Sigmoid colon (tissue), 7 donors: ENCODE results near the gene C11orf21. TPM values are rescaled to one million over a fixed set of nuclear protein-coding genes. Genes with fewer than 3 reads are reported as not detected.
A peak's percentile ranks its signal among the peaks of the same experiment; 100 is the strongest.

Source experiments
- DNase-seq: peaks from one replicate; pipeline ENCODE4 v3.0.0-alpha.2; 2019
- H3K27ac ChIP-seq, 4 donors: fragments of 200-600 bp; sonication (generic); one replicate each; pipeline ENCODE4 v1.5.1; 2016 to 2019; ENCODE audit warnings: mild to moderate bottlenecking in 1 of 4
- H3K27me3 ChIP-seq, 3 donors: fragments of 200-600 bp; sonication (generic); one replicate each; pipeline ENCODE4 v1.5.1; 2019; ENCODE audit warnings: mild to moderate bottlenecking in 1 of 3
- H3K36me3 ChIP-seq, 4 donors: fragments of 200-600 bp; sonication (generic); one replicate each; pipeline ENCODE4 v1.5.1; 2016 to 2019
- H3K4me1 ChIP-seq, 4 donors: fragments of 200-600 bp; sonication (generic); one replicate each; pipeline ENCODE4 v1.5.1; 2017 to 2019
- H3K4me3 ChIP-seq, 4 donors: fragments of 200-600 bp; sonication (generic); one replicate each; pipeline ENCODE4 v1.5.1; 2017 to 2019; ENCODE audit warnings: mild to moderate bottlenecking in 2 of 4, moderate library complexity in 1 of 4
- H3K9me3 ChIP-seq, 4 donors: fragments of 200-600 bp in 3 of 4; sonication (generic) in 3 of 4; one replicate each; pipeline versions ENCODE4 v1.5.1 to v1.6.1; 2013 to 2019
- EP300 ChIP-seq, 4 donors: sonication (generic); formaldehyde crosslinking; IDR thresholded peaks; one replicate each; pipeline ENCODE4 v1.6.1; 2017; ENCODE audit warnings: antibody characterized with exemption in 4 of 4
- POLR2A ChIP-seq, 2 donors: fragments of 450-650 bp; IDR thresholded peaks; one replicate each; pipeline ENCODE4 v1.6.1; 2016; ENCODE audit warnings: antibody characterized with exemption in 2 of 2, mild to moderate bottlenecking in 2 of 2, moderate library complexity in 2 of 2
- POLR2AphosphoS5 ChIP-seq, 4 donors: sonication (generic); formaldehyde crosslinking; IDR thresholded peaks; one replicate each; pipeline ENCODE4 v1.6.1; 2017; ENCODE audit warnings: antibody characterized with exemption in 4 of 4
- WGBS, 2 donors: extraction: QIAGEN DNeasy Blood & Tissue Kit; methylation state at CpG; one replicate each; pipeline ENCODE4 v1.1.7; 2013; 5-methylcytosine and 5-hydroxymethylcytosine counted together
- intact Hi-C: fragments of 100-400 bp; cut with DNase I; formaldehyde crosslinking; loops from one replicate; pipeline ENCODE4 v1.15.1; 2023
- polyA plus RNA-seq, 3 donors: library from polyadenylated mRNA; stranded (reverse); fragments of 200-250 nt; gene quantifications; one replicate each; pipeline ENCODE4 v1.2.3, GENCODE V29; 2013
- total RNA-seq, 4 donors: library from RNA; depleted of rRNA; stranded (reverse); fragments of >200 nt; gene quantifications; one replicate each; pipeline ENCODE4 v1.1.0, GENCODE V29; 2016
- TF ChIP-seq, protein P1 (sequence below), 4 experiments: fragments of 450-650 bp in 3 of 4; fragments of 200-600 bp in 1 of 4; IDR thresholded peaks; one replicate each; pipeline ENCODE4 v1.5.1; 2016 to 2019; ENCODE audit warnings: antibody characterized with exemption in 4 of 4, mild to moderate bottlenecking in 3 of 4, moderate library complexity in 2 of 4
- donor health status: healthy with polysubstance abuse.
- donor health status: Bipolar disorder and iron deficiency.
- donor health status: healthy.

The C11orf21 gene
- total and polyA plus RNA-seq, 7 donors, result 0.68 to 6.2 (median 0.71) TPM; not detected in 4

DNA sequence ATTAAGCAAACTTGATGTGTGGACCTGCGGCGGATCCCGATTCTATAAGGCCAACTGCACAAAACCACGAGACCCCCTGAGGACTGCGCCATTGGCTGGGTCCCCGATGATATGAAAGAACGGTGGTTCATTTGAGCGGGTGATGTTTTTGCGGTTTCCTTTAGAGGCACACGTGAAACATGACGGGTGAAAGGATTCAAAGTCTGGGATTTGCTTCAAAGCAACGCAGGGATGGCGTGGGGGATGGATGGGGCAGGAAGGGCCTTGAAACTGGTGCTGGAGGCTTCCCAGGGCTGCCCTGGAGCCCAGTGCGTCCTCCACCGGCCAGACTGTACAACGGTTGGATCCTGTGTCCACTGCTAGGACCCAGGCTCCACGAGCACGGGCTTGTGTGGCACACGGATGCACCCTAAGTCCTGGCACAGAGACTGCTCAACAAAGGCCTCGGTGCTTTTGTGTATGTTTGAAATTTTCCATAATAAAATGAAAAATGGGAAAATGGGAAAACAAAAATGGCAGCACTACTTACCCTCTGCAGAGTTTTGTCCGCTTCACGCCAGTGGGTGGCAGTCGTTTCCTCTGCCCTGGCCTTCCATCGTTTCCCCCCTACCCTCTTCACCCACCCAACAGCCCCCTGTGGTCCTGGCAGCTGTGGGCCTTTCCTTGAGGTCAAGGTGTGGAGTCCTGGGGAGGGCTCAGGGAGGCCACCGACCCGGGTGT lies 35.0 kb downstream of the C11orf21 start:
- no peak overlapping the region for H3K4me3 ChIP-seq
- H3K9me3 ChIP-seq, result no peaks in the 10 kb centered on the region
- H3K4me1 ChIP-seq, result peaks cover 0 to 32% (median 28%) of the 10 kb centered on the region in 4 donors
- no peak overlapping the region for H3K27ac ChIP-seq
- intact Hi-C loops, result no loop called here
- DNase-seq, result no peak
- TF ChIP-seq, protein P1, sequence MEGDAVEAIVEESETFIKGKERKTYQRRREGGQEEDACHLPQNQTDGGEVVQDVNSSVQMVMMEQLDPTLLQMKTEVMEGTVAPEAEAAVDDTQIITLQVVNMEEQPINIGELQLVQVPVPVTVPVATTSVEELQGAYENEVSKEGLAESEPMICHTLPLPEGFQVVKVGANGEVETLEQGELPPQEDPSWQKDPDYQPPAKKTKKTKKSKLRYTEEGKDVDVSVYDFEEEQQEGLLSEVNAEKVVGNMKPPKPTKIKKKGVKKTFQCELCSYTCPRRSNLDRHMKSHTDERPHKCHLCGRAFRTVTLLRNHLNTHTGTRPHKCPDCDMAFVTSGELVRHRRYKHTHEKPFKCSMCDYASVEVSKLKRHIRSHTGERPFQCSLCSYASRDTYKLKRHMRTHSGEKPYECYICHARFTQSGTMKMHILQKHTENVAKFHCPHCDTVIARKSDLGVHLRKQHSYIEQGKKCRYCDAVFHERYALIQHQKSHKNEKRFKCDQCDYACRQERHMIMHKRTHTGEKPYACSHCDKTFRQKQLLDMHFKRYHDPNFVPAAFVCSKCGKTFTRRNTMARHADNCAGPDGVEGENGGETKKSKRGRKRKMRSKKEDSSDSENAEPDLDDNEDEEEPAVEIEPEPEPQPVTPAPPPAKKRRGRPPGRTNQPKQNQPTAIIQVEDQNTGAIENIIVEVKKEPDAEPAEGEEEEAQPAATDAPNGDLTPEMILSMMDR (IDR thresholded peaks at IDR 0.05), result no peak
- TF ChIP-seq POLR2A (IDR thresholded peaks at IDR 0.05), result no peak
- TF ChIP-seq POLR2AphosphoS5 (IDR thresholded peaks at IDR 0.05), result no peak
- TF ChIP-seq EP300 (IDR thresholded peaks at IDR 0.05), result no peak
- no peaks in the 10 kb centered on the region for H3K36me3 ChIP-seq
- 79 to 83% methylated on average over 26 of the region's 26 CpGs for WGBS, 2 donors
- peaks cover 31 to 48% (median 42%) of the 10 kb centered on the region in 3 donors for H3K27me3 ChIP-seq

DNA sequence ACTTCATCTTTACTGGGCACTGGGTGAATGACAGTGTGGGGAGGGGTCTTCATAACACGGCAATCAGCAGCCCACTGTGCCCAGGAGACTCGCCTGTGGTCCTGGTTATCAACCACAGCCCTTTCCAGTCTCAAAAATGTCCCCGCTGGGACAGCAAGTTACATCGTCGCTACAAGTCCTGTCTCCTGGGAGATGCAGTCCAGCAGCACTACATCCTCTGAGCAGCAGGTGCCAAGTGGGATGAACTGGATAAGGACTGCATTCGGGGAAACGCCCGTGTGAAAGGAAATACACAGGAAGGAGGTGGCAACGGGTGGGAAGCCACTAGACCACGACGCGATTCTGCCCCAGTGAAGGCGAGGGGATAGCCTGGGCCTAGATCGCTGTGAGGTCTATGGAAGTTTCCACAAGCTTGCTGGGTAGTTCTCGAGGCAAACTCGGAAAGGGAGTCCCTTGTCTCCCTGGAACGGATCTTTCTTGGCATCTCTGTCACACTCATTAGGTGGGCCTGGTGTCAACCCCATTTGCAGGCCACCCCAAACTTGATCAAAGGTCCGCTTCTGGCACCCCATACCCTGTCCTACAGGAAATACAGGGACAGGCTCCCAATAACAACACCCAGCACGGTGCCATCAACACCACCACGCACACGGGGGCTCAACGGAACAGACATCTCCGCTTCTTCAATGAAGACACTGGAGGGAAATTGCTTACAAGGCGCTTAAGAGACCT lies 35.7 kb downstream of the C11orf21 start:
- 50% methylated on average over 24 of the region's 24 CpGs for WGBS, 2 donors
- Histone ChIP-seq H3K4me1 (peaks cover 0 to 29% (median 25%) of the 10 kb centered on the region in 4 donors), H3K9me3 (no peaks in the 10 kb centered on the region), H3K27me3 (peaks cover 24 to 44% (median 35%) of the 10 kb centered on the region in 3 donors), H3K27ac (peak overlapping the region in 1 of 4 donors; percentile 32), H3K4me3 (no peak overlapping the region), H3K36me3 (no peaks in the 10 kb centered on the region)
- no peak for DNase-seq
- TF ChIP-seq, protein P1 (IDR thresholded peaks at IDR 0.05), result no peak
- TF ChIP-seq POLR2AphosphoS5 (IDR thresholded peaks at IDR 0.05), result no peak
- no peak for TF ChIP-seq EP300 (IDR thresholded peaks at IDR 0.05)
- no peak for TF ChIP-seq POLR2A (IDR thresholded peaks at IDR 0.05)
- intact Hi-C loops, result no loop called here

DNA sequence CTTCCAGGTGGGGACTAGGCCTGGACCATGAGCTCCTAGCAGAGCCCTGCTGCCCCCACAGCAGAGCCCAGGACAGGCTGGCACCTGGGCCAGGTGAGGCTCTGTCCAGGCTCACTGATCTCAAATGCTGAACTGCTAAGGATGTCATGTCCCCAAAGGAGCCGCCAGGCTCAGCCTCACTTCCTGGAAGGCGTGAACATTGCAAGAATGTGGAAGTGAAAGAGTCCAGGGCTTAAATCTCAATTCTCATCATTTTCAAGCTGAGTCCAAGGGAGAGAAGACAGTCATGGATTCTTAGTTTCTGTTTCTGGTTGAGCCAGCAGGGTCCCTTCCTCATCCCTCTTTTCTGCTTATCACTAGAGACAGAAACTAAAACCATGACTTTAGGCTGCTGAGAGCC lies 36.3 kb downstream of the C11orf21 start:
- Histone ChIP-seq H3K9me3 (no peaks in the 10 kb centered on the region), H3K4me3 (no peak overlapping the region), H3K27me3 (peaks cover 18 to 44% (median 29%) of the 10 kb centered on the region in 3 donors), H3K27ac (peak overlapping the region in 1 of 4 donors; percentile 32), H3K36me3 (no peaks in the 10 kb centered on the region), H3K4me1 (peaks cover 0 to 22% (median 19%) of the 10 kb centered on the region in 4 donors)
- DNase-seq, result no peak
- no peak for TF ChIP-seq POLR2A (IDR thresholded peaks at IDR 0.05)
- TF ChIP-seq EP300 (IDR thresholded peaks at IDR 0.05), result no peak
- TF ChIP-seq POLR2AphosphoS5 (IDR thresholded peaks at IDR 0.05), result no peak
- TF ChIP-seq, protein P1 (IDR thresholded peaks at IDR 0.05), result no peak
- intact Hi-C loops, result no loop called here
- 19 to 22% methylated on average over 2 of the region's 2 CpGs for WGBS, 2 donors

DNA sequence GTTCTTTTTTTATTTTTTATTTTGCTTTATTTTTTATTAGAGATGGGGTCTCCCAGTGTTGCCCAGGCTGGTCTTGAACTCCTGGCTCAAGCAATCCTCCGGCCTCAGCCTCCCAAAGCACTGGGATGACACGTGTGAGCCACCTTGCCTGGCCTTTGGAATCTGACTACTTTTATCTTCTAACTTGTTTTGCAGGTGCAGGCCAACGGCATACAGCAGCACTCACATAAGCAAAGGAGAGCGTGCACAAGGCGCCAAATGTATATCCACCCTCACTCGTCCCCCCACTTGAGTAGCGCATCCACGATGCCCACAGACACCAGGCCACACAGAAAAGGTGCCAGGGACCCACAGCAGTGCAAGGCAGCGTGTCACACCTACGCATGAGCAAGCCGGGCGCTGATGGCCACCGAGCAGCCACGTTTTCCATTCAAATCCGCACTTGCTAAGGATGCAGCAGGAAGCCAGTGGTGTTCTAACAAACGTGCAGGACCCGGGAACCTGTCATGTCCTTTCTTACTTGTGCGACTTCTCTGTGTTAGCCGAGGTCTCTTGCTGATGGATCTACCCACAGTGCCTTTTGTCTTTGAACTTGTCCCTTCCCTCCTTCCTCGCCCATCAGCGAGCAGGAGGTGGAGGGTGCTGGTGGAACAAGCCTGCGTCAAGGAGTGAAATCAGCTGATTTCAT lies 37.2 kb downstream of the C11orf21 start:
- no peak for DNase-seq
- TF ChIP-seq EP300 (IDR thresholded peaks at IDR 0.05) (no peak), POLR2A (IDR thresholded peaks at IDR 0.05) (no peak), POLR2AphosphoS5 (IDR thresholded peaks at IDR 0.05) (no peak)
- TF ChIP-seq, protein P1 (IDR thresholded peaks at IDR 0.05), result no peak
- H3K27ac ChIP-seq, result no peak overlapping the region
- intact Hi-C loops, result no loop called here
- H3K4me1 ChIP-seq, result peaks cover 0 to 13% (median 10%) of the 10 kb centered on the region in 4 donors
- H3K4me3 ChIP-seq, result no peak overlapping the region
- no peaks in the 10 kb centered on the region for H3K9me3 ChIP-seq
- WGBS, 2 donors, result 85 to 90% methylated on average over 22 of the region's 22 CpGs
- H3K27me3 ChIP-seq, result peaks cover 9 to 43% (median 20%) of the 10 kb centered on the region in 3 donors
- H3K36me3 ChIP-seq, result no peaks in the 10 kb centered on the region
